Measurements from ENCODE around the gene PDE2A.

PDE2A gene

DNA sequence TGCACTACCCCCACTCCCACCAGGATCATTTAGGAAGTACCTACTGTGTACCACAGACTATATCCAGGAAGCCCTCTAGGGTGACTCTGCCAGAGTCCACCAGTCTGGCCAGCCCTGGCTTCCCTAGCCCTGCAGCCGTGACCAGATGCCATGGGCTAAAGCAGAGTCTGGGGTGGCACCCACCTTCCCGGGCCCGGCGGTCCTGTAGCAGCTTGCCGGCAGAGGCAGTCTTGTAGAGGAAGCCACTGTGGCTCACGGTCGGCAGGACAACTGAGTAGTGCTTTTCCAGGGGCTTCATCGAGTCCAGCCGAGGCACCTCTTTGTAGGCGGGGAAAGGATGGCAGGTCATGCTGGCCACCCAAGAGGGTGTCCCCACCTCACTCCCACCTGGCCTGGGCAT, 27.2 kb upstream of the PDE2A start:
- peaks cover 24% of the 10 kb centered on the region for H3K36me3 ChIP-seq (replicated peaks)
- no peak overlapping the region for H3K4me3 ChIP-seq
- H3K27me3 ChIP-seq (ENCODE audit: low read depth): no peaks in the 10 kb centered on the region
- H3K4me1 ChIP-seq: peaks cover 19% of the 10 kb centered on the region
- no peaks in the 10 kb centered on the region for H3K9me3 ChIP-seq
- no peak for DNase-seq (ENCODE audit: low spot score in 2 of 2)
- in situ Hi-C loops (cut with MboI; ENCODE audit: low sequenced_read_pairs): no loop called here

DNA sequence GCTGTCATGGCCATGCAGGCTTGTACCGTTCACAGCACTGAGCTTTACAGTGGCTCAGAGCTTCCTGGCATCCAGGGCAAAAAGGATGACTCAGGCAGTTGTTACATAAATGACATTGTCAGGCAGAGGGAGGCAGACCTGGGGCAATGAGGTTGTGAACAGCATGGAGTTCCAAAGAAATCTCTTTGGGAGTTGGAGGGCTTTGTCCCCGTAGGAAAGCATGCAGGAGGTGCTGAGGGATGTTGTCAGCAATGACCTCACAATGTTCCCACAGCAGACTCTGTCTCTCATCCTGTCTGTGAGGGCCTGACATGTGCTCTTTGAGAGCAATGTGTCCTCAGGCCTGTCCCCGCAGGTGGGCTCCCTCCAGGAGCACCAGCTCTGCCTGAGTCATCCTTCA, 25.9 kb upstream of the PDE2A start:
- in situ Hi-C loops (cut with MboI; ENCODE audit: low sequenced_read_pairs): no loop called here

DNA sequence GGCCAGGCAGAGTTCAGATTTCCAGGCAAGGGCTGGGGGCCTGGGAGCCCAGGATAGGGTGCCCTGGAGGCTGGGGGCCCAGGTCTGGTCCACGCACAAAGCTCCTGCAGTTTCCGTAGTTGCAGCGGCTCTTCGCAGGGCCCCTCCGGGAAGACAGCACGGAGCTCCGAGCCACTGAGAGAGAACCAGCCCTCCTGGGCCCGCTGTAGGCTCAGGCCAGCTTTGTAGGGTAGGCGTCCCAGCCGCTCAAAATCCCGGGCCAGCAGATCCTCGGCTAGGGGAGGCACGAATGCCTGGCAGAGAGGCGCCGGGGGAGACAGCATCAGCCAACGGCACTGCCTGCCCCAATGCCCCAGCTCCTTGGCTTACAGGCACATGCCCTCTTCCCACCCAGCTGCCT, 23.6 kb upstream of the PDE2A start:
- Histone ChIP-seq H3K4me1 (no peaks in the 10 kb centered on the region), H3K36me3 (replicated peaks) (peaks cover 49% of the 10 kb centered on the region)

More for the DNA sequence above, 25.9 kb upstream of the PDE2A start:
- H3K36me3 ChIP-seq (replicated peaks): peaks cover 36% of the 10 kb centered on the region
- no peak for DNase-seq (ENCODE audit: low spot score in 2 of 2)
- H3K27me3 ChIP-seq (ENCODE audit: low read depth): no peaks in the 10 kb centered on the region
- H3K4me1 ChIP-seq: peaks cover 5% of the 10 kb centered on the region
- no peaks in the 10 kb centered on the region for H3K9me3 ChIP-seq
- H3K4me3 ChIP-seq: no peak overlapping the region

GRCh38 chr11:72696866-72697700, 22.9 kb upstream of the PDE2A start:
- H3K9me3 ChIP-seq: no peaks in the 10 kb centered on the region
- H3K4me3 ChIP-seq: no peak overlapping the region
- DNase-seq (ENCODE audit: low spot score in 2 of 2): no peak
- H3K4me1 ChIP-seq: no peaks in the 10 kb centered on the region
- no peaks in the 10 kb centered on the region for H3K27me3 ChIP-seq (ENCODE audit: low read depth)
- in situ Hi-C loops (cut with MboI; ENCODE audit: low sequenced_read_pairs): no loop called here
- H3K36me3 ChIP-seq (replicated peaks): peaks cover 53% of the 10 kb centered on the region

More for the DNA sequence above, 23.6 kb upstream of the PDE2A start:
- in situ Hi-C loops (cut with MboI; ENCODE audit: low sequenced_read_pairs): no loop called here
- Histone ChIP-seq H3K9me3 (no peaks in the 10 kb centered on the region), H3K4me3 (no peak overlapping the region), H3K27me3 (ENCODE audit: low read depth) (no peaks in the 10 kb centered on the region)
- no peak for DNase-seq (ENCODE audit: low spot score in 2 of 2)

GRCh38 chr11:72695354-72695753, 21.1 kb upstream of the PDE2A start:
- Histone ChIP-seq H3K4me3 (no peak overlapping the region), H3K9me3 (no peaks in the 10 kb centered on the region), H3K36me3 (replicated peaks) (peaks cover 51% of the 10 kb centered on the region), H3K27me3 (ENCODE audit: low read depth) (no peaks in the 10 kb centered on the region), H3K4me1 (no peaks in the 10 kb centered on the region)
- no peak for DNase-seq (ENCODE audit: low spot score in 2 of 2)
- in situ Hi-C loops (cut with MboI; ENCODE audit: low sequenced_read_pairs): no loop called here

DNA sequence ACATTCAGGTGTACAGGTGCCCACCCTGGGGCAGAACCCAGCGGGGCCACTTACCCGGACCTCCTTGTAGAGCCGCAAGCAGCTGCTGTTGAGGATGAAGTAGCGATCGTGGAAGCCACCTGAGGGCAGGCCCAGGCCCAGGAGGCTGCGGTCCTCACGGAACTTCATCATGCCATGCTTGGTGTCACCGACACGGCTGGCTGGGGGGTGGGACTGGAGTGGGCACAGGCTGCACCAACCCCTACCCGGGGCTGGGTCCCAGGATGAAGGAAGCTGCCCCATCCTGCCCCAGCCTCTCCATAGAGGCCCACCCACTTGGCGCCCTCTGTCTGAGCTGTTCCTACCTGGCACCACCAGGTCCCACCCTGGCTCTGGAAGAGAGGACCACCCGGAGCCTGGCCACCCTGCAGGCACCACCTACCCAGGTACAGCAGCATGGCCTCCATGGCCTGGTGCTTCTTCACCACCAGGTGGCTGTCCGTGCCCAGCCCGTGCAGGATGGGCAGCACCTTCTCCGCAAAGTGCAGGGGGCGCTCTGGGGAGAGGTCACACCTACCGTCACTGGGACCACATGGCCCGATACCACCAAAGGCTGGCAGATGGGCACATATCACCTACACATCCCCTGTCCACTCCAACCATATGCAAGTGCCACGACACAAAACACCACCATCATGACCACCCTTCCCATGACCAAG, 19.2 kb upstream of the PDE2A start:
- peaks cover 43% of the 10 kb centered on the region for H3K36me3 ChIP-seq (replicated peaks)
- no peaks in the 10 kb centered on the region for H3K27me3 ChIP-seq (ENCODE audit: low read depth)
- no peaks in the 10 kb centered on the region for H3K9me3 ChIP-seq
- in situ Hi-C loops (cut with MboI; ENCODE audit: low sequenced_read_pairs): no loop called here
- no peaks in the 10 kb centered on the region for H3K4me1 ChIP-seq
- H3K4me3 ChIP-seq: no peak overlapping the region
- DNase-seq (ENCODE audit: low spot score in 2 of 2): no peak

- H3K36me3 ChIP-seq (replicated peaks): peaks cover 45% of the 10 kb centered on the region
- in situ Hi-C loops (cut with MboI; ENCODE audit: low sequenced_read_pairs): no loop called here
- no peak overlapping the region for H3K4me3 ChIP-seq
- H3K4me1 ChIP-seq: no peaks in the 10 kb centered on the region
- H3K27me3 ChIP-seq (ENCODE audit: low read depth): no peaks in the 10 kb centered on the region
- no peaks in the 10 kb centered on the region for H3K9me3 ChIP-seq
- DNase-seq (ENCODE audit: low spot score in 2 of 2): no peak
These were observed 18.4 kb upstream of the PDE2A start for GRCh38 chr11:72692498-72693237.

GRCh38 chr11:72690166-72690565, 15.9 kb upstream of the PDE2A start:
- in situ Hi-C loops (cut with MboI; ENCODE audit: low sequenced_read_pairs): no loop called here
- H3K4me1 ChIP-seq: no peaks in the 10 kb centered on the region
- no peak for DNase-seq (ENCODE audit: low spot score in 2 of 2)
- peaks cover 27% of the 10 kb centered on the region for H3K36me3 ChIP-seq (replicated peaks)
- no peaks in the 10 kb centered on the region for H3K27me3 ChIP-seq (ENCODE audit: low read depth)
- no peak overlapping the region for H3K4me3 ChIP-seq
- H3K9me3 ChIP-seq: no peaks in the 10 kb centered on the region

- H3K9me3 ChIP-seq: no peaks in the 10 kb centered on the region
- in situ Hi-C loops (cut with MboI; ENCODE audit: low sequenced_read_pairs): no loop called here
- no peaks in the 10 kb centered on the region for H3K27me3 ChIP-seq (ENCODE audit: low read depth)
- H3K4me1 ChIP-seq: no peaks in the 10 kb centered on the region
- H3K4me3 ChIP-seq: no peak overlapping the region
- peaks cover 20% of the 10 kb centered on the region for H3K36me3 ChIP-seq (replicated peaks)
- DNase-seq (ENCODE audit: low spot score in 2 of 2): no peak
These were observed 14.7 kb upstream of the PDE2A start for GRCh38 chr11:72688929-72689328.

DNA sequence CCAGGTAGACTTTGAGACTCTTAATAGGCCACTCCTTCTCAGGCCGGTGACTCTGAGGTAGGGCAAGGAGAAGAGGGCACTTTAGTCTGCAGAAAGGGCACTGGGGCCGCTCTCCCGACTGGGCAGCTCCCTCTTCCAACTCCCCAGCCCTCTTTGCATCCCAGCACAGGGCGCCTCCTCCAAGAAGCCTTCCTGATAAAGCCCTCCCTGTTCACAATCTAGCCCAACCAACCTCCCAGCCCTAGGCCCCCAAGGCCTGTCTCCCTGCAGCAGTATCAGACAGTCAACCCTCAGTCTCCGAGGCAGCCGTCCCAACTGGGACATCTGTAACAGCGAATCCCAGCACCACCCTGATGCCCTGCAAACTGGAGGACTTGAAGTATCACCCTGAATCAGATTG, 14.3 kb upstream of the PDE2A start:
- peaks cover 18% of the 10 kb centered on the region for H3K36me3 ChIP-seq (replicated peaks)
- DNase-seq (ENCODE audit: low spot score in 2 of 2): no peak
- in situ Hi-C loops (cut with MboI; ENCODE audit: low sequenced_read_pairs): no loop called here

DNA sequence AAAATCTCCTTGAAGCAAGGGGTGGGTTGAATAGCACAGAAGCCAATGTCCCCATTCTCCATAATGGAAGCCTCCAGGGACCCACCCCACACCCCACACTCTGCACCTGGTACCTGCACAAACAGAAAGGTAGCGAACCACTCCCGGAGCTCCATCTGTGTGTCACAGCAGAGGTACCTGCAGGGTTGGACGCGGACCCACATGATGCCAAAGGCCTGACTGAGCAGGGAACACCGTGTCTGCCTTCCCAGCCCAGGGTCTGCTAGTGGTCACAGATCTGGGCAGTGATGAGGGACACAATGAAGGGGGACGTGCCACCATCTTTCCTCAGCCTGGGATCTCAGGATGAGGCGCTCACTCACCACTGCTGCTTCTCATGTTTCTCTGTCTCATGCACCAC, 13.1 kb upstream of the PDE2A start:
- no peaks in the 10 kb centered on the region for H3K27me3 ChIP-seq (ENCODE audit: low read depth)
- in situ Hi-C loops (cut with MboI; ENCODE audit: low sequenced_read_pairs): no loop called here
- DNase-seq (ENCODE audit: low spot score in 2 of 2): no peak
- no peaks in the 10 kb centered on the region for H3K9me3 ChIP-seq
- H3K36me3 ChIP-seq (replicated peaks): peaks cover 10% of the 10 kb centered on the region
- no peak overlapping the region for H3K4me3 ChIP-seq
- no peaks in the 10 kb centered on the region for H3K4me1 ChIP-seq

More for the DNA sequence above, 14.3 kb upstream of the PDE2A start:
- Histone ChIP-seq H3K4me1 (no peaks in the 10 kb centered on the region), H3K4me3 (no peak overlapping the region), H3K9me3 (no peaks in the 10 kb centered on the region), H3K27me3 (ENCODE audit: low read depth) (no peaks in the 10 kb centered on the region)

- no peak overlapping the region for H3K4me3 ChIP-seq
- H3K36me3 ChIP-seq (replicated peaks): peaks cover 9% of the 10 kb centered on the region
- H3K4me1 ChIP-seq: no peaks in the 10 kb centered on the region
- H3K27me3 ChIP-seq (ENCODE audit: low read depth): no peaks in the 10 kb centered on the region
- H3K9me3 ChIP-seq: no peaks in the 10 kb centered on the region
- in situ Hi-C loops (cut with MboI; ENCODE audit: low sequenced_read_pairs): no loop called here
- no peak for DNase-seq (ENCODE audit: low spot score in 2 of 2)
These were observed 12.5 kb upstream of the PDE2A start for GRCh38 chr11:72686639-72687220.

GRCh38 chr11:72685560-72686480, 11.6 kb upstream of the PDE2A start:
- Histone ChIP-seq H3K4me3 (no peak overlapping the region), H3K36me3 (replicated peaks) (peaks cover 6% of the 10 kb centered on the region), H3K27me3 (ENCODE audit: low read depth) (no peaks in the 10 kb centered on the region), H3K4me1 (no peaks in the 10 kb centered on the region), H3K9me3 (no peaks in the 10 kb centered on the region)
- DNase-seq (ENCODE audit: low spot score in 2 of 2): no peak
- in situ Hi-C loops (cut with MboI; ENCODE audit: low sequenced_read_pairs): no loop called here

Measured in HAP-1 (cell line).